Measurements from ENCODE around the gene DYNC1I1.

Gene DYNC1I1

DNA sequence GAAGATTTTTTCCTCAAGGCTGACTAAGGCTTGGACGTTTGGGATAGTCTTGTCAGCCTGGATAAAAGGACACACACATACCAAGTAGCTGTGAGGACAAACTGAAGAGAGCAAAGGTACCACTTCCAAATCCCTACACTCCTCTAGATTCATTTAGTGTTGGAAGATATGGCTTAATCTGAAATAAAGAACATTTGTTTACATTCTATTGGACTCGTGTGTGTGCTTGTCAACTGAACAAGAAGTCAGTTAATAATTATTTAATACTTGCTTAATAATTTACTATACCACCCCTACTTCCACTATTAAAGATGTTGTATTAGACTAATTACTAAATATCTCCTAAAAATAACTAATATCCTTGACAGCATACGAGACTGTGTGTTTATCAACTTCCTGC lies 23.3 kb upstream of the DYNC1I1 start:
- TF ChIP-seq, protein P1, sequence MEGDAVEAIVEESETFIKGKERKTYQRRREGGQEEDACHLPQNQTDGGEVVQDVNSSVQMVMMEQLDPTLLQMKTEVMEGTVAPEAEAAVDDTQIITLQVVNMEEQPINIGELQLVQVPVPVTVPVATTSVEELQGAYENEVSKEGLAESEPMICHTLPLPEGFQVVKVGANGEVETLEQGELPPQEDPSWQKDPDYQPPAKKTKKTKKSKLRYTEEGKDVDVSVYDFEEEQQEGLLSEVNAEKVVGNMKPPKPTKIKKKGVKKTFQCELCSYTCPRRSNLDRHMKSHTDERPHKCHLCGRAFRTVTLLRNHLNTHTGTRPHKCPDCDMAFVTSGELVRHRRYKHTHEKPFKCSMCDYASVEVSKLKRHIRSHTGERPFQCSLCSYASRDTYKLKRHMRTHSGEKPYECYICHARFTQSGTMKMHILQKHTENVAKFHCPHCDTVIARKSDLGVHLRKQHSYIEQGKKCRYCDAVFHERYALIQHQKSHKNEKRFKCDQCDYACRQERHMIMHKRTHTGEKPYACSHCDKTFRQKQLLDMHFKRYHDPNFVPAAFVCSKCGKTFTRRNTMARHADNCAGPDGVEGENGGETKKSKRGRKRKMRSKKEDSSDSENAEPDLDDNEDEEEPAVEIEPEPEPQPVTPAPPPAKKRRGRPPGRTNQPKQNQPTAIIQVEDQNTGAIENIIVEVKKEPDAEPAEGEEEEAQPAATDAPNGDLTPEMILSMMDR (IDR thresholded peaks at IDR 0.05; ENCODE audit: insufficient read depth, low read length, missing control alignments) = no peak
- DNase-seq (ENCODE audit: low read depth, low spot score) = no peak
- CTCF ChIA-PET = no interaction called here
- H3K4me3 ChIP-seq (ENCODE audit: low read depth, low read length) = no peak overlapping the region
- POLR2A ChIA-PET = no interaction called here

DNA sequence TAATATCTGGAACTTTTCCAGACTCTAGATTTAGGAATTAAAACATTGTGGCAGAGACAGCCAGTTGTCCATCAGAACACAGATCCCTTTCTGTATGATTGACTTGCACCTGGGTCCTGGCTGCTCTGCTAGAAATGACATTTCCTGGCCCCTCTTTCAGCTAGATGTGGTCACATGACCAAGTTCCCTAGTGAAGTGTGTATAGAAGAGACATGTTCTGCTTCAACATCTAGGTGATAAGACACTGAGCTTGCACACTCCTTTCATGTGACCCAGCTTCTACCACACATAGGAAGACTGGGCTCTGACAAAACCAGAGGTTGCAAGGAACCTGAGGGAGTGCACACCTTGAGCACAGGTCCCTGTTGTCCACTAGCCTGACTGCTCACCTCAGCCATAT lies 22.8 kb upstream of the DYNC1I1 start:
- TF ChIP-seq, protein P1 (IDR thresholded peaks at IDR 0.05; ENCODE audit: insufficient read depth, low read length, missing control alignments) = no peak
- DNase-seq (ENCODE audit: low read depth, low spot score) = no peak
- POLR2A ChIA-PET = no interaction called here
- CTCF ChIA-PET = no interaction called here
- no peak overlapping the region for H3K4me3 ChIP-seq (ENCODE audit: low read depth, low read length)

DNA sequence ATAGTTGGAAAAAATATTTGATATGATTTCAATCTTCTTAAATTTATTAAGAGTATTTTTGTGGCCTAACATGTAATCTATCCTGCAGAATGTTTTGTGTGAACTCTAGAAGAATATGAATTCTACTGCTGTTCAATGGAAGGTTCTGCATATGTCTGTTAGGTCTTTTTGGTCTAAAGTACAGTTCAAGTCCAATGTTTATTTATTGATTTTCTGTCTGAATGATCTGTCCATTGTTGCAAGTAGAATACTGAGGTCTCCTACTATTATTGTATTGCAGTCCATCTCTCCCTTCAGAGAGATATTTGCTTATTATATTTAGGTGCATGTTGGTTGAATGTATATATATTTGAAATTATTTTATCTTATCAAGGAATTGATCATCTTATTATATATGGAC lies 18.9 kb upstream of the DYNC1I1 start:
- POLR2A ChIA-PET = no interaction called here
- H3K4me3 ChIP-seq (ENCODE audit: low read depth, low read length) = no peak overlapping the region

DNA sequence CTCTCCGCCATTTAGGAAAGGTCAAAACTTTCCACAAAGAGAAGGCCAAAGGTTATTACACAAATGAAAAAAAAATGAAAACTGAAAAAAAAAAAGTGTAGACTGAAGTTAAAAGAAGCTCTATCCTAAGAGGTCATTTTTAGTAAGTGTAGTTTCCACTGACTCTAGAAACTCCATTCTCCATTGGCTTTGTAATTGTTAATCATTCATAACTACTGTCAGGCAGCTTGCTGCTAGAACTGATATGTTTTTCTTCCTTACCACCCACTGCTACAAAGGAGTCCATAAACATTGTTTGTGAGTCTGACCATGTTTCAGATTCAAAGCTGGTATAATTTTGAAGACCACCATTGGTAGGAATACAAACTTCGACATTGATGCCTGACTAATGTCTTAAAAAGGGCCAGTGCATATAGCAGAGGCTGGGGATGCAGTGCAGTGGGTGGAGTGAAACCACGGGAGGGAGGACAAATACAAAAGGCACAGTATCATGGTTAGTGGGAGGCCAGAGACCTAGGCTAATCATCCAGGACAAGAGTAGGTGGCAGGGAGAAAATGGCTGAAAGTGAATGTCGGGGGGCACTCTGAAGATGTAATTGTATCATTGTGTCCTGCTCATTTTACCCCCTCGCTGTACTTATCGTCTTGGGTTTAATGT lies 16.9 kb upstream of the DYNC1I1 start:
- no peak overlapping the region for H3K4me3 ChIP-seq (ENCODE audit: low read depth, low read length)
- TF ChIP-seq, protein P1 (IDR thresholded peaks at IDR 0.05; ENCODE audit: insufficient read depth, low read length, missing control alignments) = no peak
- CTCF ChIA-PET = no interaction called here
- POLR2A ChIA-PET = no interaction called here
- DNase-seq (ENCODE audit: low read depth, low spot score) = no peak

More for the DNA sequence above, 18.9 kb upstream of the DYNC1I1 start:
- CTCF ChIA-PET = no interaction called here
- TF ChIP-seq, protein P1 (IDR thresholded peaks at IDR 0.05; ENCODE audit: insufficient read depth, low read length, missing control alignments) = no peak
- no peak for DNase-seq (ENCODE audit: low read depth, low spot score)

DNA sequence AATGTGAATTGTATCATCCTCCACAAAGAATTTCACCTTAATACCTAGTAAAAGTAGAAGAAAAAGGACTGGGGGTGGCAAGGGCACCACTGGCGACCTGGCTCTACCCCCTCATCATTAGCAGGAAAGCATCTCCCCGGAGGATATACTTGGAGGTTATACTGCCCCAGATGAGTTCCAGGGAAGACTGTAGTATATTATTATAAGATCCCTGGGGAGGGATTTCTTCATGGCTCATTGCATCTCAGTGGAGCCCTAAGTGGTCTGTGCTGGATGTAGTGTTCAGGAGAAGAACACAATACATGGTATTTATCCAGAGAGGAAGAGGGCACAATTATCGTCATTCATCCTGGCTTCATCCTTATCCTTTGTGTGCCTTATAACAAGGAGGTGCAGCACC lies 14.2 kb upstream of the DYNC1I1 start:
- DNase-seq (ENCODE audit: low read depth, low spot score) = no peak
- POLR2A ChIA-PET = no interaction called here
- TF ChIP-seq, protein P1 (IDR thresholded peaks at IDR 0.05; ENCODE audit: insufficient read depth, low read length, missing control alignments) = no peak
- CTCF ChIA-PET = no interaction called here
- H3K4me3 ChIP-seq (ENCODE audit: low read depth, low read length) = no peak overlapping the region

DNA sequence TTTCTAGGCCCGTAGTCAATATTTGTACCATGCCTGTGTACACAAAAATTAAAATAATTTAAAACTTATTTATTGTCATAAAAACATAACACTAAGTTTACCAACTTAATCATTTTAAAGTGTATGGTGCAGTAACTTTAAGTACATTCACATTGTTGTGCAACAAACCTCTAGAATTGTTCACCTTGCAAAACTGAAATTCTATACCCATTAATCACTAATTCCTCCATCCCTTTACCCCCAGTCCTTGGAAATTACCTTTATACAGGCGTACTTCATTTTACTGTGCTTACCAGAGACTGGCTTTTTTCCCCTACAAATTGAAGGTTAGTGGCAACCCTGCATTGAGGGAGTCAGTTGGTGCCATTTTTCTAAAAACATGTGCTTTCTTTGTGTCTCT lies 6.3 kb upstream of the DYNC1I1 start:
- ChIA-PET CTCF (no interaction called here), POLR2A (no interaction called here)
- no peak for DNase-seq (ENCODE audit: low read depth, low spot score)
- H3K4me3 ChIP-seq (ENCODE audit: low read depth, low read length) = no peak overlapping the region
- TF ChIP-seq, protein P1 (IDR thresholded peaks at IDR 0.05; ENCODE audit: insufficient read depth, low read length, missing control alignments) = no peak
